WTC11 (cell line): ENCODE results near the gene NOTCH2.

ENCODE experiments used
- CBFB ChIP-seq: sonication (generic); formaldehyde crosslinking; IDR thresholded peaks from 2 replicates; pipeline ENCODE4 v1.8.1; 2022; ENCODE audit warnings: mild to moderate bottlenecking, low read depth, missing genetic modification reagents
- CREB1 ChIP-seq: sonication (generic); formaldehyde crosslinking; IDR thresholded peaks from 2 replicates; pipeline ENCODE4 v1.8.0; 2023; ENCODE audit warnings: mild to moderate bottlenecking, missing genetic modification reagents
- HMGA2 ChIP-seq: fragments of 250-450 bp; sonication (Bioruptor Pico); IDR thresholded peaks from 2 replicates; pipeline ENCODE4 v1.4.0; 2021; ENCODE audit warnings: mild to moderate bottlenecking, moderate library complexity
- JUN ChIP-seq: sonication (generic); formaldehyde crosslinking; IDR thresholded peaks from 2 replicates; pipeline ENCODE4 v1.8.0; 2023; ENCODE audit warnings: mild to moderate bottlenecking, missing genetic modification reagents
- TCF7 ChIP-seq: sonication (generic); formaldehyde crosslinking; IDR thresholded peaks from 2 replicates; pipeline ENCODE4 v1.8.0; 2022; ENCODE audit warnings: mild to moderate bottlenecking, low read depth, missing genetic modification reagents, moderate library complexity
- TF ChIP-seq, protein P1 (sequence below): sonication (generic); formaldehyde crosslinking; IDR thresholded peaks from 2 replicates; pipeline ENCODE4 v1.8.1; 2023; ENCODE audit warnings: mild to moderate bottlenecking, missing genetic modification reagents, moderate library complexity
- TF ChIP-seq, protein P2 (sequence below): sonication (generic); formaldehyde crosslinking; conservative IDR thresholded peaks from 2 replicates; pipeline ENCODE4 v1.8.1; 2022; ENCODE audit warnings: mild to moderate bottlenecking, missing genetic modification reagents
- TF ChIP-seq, protein P3 (sequence below): sonication (generic); formaldehyde crosslinking; IDR thresholded peaks from 2 replicates; pipeline ENCODE4 v1.8.0; 2022; ENCODE audit warnings: missing genetic modification reagents
- TF ChIP-seq, protein P4 (sequence below): fragments of 200-600 bp; IDR thresholded peaks from 2 replicates; pipeline ENCODE4 v1.8.0; 2022; ENCODE audit warnings: antibody characterized with exemption
- TF ChIP-seq, protein P5 (sequence below): sonication (generic); formaldehyde crosslinking; IDR thresholded peaks from 2 replicates; pipeline ENCODE4 v1.8.1; 2022; ENCODE audit warnings: mild to moderate bottlenecking, moderate library complexity, missing genetic modification reagents
- TF ChIP-seq, protein P6 (sequence below): fragments of 250-450 bp; sonication (Bioruptor Pico); IDR thresholded peaks from 2 replicates; pipeline ENCODE4 v1.8.0; 2021; ENCODE audit warnings: mild to moderate bottlenecking
- TF ChIP-seq, protein P7 (sequence below): sonication (generic); formaldehyde crosslinking; IDR thresholded peaks from 2 replicates; pipeline ENCODE4 v1.8.1; 2022; ENCODE audit warnings: low read depth, missing genetic modification reagents, borderline replicate concordance
- TF ChIP-seq, protein P8 (sequence below): sonication (generic); formaldehyde crosslinking; IDR thresholded peaks from 2 replicates; pipeline ENCODE4 v1.8.0; 2022; ENCODE audit warnings: mild to moderate bottlenecking, missing genetic modification reagents

DNA sequence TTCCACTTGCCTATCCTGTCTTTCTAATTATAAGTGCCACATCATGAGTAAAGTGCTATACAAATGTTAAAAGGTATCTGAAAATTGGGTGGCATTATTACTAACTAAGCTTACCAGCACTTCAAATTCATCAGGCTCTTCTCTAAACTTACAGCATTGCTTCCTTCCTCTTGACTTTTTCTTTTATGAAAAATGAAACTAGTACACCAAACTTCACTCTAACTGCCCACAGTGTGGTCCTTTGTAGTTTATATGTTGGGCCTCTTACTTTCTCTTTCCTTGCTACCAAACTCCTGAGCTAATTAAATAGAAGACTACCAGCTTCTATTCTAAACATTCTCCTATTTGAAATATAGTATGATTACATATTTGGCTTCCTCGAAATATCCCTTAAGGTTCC, 81.8 kb downstream of the NOTCH2 start:
- TF ChIP-seq, protein P1, sequence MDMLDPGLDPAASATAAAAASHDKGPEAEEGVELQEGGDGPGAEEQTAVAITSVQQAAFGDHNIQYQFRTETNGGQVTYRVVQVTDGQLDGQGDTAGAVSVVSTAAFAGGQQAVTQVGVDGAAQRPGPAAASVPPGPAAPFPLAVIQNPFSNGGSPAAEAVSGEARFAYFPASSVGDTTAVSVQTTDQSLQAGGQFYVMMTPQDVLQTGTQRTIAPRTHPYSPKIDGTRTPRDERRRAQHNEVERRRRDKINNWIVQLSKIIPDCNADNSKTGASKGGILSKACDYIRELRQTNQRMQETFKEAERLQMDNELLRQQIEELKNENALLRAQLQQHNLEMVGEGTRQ (CRISPR knock-in tag), result no peak
- TF ChIP-seq, protein P2, sequence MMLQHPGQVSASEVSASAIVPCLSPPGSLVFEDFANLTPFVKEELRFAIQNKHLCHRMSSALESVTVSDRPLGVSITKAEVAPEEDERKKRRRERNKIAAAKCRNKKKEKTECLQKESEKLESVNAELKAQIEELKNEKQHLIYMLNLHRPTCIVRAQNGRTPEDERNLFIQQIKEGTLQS (CRISPR knock-in tag), result no peak
- TF ChIP-seq, protein P3, sequence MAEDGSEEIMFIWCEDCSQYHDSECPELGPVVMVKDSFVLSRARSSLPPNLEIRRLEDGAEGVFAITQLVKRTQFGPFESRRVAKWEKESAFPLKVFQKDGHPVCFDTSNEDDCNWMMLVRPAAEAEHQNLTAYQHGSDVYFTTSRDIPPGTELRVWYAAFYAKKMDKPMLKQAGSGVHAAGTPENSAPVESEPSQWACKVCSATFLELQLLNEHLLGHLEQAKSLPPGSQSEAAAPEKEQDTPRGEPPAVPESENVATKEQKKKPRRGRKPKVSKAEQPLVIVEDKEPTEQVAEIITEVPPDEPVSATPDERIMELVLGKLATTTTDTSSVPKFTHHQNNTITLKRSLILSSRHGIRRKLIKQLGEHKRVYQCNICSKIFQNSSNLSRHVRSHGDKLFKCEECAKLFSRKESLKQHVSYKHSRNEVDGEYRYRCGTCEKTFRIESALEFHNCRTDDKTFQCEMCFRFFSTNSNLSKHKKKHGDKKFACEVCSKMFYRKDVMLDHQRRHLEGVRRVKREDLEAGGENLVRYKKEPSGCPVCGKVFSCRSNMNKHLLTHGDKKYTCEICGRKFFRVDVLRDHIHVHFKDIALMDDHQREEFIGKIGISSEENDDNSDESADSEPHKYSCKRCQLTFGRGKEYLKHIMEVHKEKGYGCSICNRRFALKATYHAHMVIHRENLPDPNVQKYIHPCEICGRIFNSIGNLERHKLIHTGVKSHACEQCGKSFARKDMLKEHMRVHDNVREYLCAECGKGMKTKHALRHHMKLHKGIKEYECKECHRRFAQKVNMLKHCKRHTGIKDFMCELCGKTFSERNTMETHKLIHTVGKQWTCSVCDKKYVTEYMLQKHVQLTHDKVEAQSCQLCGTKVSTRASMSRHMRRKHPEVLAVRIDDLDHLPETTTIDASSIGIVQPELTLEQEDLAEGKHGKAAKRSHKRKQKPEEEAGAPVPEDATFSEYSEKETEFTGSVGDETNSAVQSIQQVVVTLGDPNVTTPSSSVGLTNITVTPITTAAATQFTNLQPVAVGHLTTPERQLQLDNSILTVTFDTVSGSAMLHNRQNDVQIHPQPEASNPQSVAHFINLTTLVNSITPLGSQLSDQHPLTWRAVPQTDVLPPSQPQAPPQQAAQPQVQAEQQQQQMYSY (CRISPR knock-in tag), result no peak
- TF ChIP-seq, protein P4, sequence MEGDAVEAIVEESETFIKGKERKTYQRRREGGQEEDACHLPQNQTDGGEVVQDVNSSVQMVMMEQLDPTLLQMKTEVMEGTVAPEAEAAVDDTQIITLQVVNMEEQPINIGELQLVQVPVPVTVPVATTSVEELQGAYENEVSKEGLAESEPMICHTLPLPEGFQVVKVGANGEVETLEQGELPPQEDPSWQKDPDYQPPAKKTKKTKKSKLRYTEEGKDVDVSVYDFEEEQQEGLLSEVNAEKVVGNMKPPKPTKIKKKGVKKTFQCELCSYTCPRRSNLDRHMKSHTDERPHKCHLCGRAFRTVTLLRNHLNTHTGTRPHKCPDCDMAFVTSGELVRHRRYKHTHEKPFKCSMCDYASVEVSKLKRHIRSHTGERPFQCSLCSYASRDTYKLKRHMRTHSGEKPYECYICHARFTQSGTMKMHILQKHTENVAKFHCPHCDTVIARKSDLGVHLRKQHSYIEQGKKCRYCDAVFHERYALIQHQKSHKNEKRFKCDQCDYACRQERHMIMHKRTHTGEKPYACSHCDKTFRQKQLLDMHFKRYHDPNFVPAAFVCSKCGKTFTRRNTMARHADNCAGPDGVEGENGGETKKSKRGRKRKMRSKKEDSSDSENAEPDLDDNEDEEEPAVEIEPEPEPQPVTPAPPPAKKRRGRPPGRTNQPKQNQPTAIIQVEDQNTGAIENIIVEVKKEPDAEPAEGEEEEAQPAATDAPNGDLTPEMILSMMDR, result no peak
- TF ChIP-seq TCF7 (CRISPR knock-in tag) (no peak), HMGA2 (CRISPR knock-in tag) (no peak), CBFB (CRISPR knock-in tag) (no peak), JUN (CRISPR knock-in tag) (no peak), CREB1 (CRISPR knock-in tag) (no peak)
- TF ChIP-seq, protein P5, sequence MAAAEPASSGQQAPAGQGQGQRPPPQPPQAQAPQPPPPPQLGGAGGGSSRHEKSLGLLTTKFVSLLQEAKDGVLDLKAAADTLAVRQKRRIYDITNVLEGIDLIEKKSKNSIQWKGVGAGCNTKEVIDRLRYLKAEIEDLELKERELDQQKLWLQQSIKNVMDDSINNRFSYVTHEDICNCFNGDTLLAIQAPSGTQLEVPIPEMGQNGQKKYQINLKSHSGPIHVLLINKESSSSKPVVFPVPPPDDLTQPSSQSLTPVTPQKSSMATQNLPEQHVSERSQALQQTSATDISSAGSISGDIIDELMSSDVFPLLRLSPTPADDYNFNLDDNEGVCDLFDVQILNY (CRISPR knock-in tag), result no peak
- TF ChIP-seq, protein P6, sequence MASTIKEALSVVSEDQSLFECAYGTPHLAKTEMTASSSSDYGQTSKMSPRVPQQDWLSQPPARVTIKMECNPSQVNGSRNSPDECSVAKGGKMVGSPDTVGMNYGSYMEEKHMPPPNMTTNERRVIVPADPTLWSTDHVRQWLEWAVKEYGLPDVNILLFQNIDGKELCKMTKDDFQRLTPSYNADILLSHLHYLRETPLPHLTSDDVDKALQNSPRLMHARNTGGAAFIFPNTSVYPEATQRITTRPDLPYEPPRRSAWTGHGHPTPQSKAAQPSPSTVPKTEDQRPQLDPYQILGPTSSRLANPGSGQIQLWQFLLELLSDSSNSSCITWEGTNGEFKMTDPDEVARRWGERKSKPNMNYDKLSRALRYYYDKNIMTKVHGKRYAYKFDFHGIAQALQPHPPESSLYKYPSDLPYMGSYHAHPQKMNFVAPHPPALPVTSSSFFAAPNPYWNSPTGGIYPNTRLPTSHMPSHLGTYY (CRISPR knock-in tag), result no peak
- TF ChIP-seq, protein P7, sequence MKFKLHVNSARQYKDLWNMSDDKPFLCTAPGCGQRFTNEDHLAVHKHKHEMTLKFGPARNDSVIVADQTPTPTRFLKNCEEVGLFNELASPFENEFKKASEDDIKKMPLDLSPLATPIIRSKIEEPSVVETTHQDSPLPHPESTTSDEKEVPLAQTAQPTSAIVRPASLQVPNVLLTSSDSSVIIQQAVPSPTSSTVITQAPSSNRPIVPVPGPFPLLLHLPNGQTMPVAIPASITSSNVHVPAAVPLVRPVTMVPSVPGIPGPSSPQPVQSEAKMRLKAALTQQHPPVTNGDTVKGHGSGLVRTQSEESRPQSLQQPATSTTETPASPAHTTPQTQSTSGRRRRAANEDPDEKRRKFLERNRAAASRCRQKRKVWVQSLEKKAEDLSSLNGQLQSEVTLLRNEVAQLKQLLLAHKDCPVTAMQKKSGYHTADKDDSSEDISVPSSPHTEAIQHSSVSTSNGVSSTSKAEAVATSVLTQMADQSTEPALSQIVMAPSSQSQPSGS (CRISPR knock-in tag), result no peak
- TF ChIP-seq, protein P8, sequence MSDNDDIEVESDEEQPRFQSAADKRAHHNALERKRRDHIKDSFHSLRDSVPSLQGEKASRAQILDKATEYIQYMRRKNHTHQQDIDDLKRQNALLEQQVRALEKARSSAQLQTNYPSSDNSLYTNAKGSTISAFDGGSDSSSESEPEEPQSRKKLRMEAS (CRISPR knock-in tag), result no peak
